GM04503 (cell line): Measurements from ENCODE around the gene CPEB1.
"Not testable (repeated sequence)": the region's sequence is repeated elsewhere in the genome, so short reads cannot be mapped to it uniquely, and the experiment has no call there.

Experiments
- DNase-seq: peaks from one replicate; pipeline ENCODE4 v3.0.0-alpha.2; 2012; ENCODE audit warnings: low read depth

CPEB1 gene

GRCh38 chr15:82649226-82649999 lies 2.2 kb upstream of the CPEB1 start:
- DNase-seq: no peak

GRCh38 chr15:82648257-82649103 lies 1.3 kb upstream of the CPEB1 start:
- DNase-seq: no peak

- DNase-seq: no peak
These were observed 683 bp upstream of the CPEB1 start for GRCh38 chr15:82647835-82648256.

- DNase-seq: no peak
These were observed 716 bp downstream of the CPEB1 start for GRCh38 chr15:82646250-82647044.

- DNase-seq: not testable (repeated sequence)
These were observed 2.0 kb downstream of the CPEB1 start for GRCh38 chr15:82644967-82645852.

GRCh38 chr15:82643992-82644391 lies 3.2 kb downstream of the CPEB1 start:
- no peak for DNase-seq

GRCh38 chr15:82642656-82643055 lies 4.5 kb downstream of the CPEB1 start:
- no peak for DNase-seq

- no peak for DNase-seq
These were observed 5.9 kb downstream of the CPEB1 start for GRCh38 chr15:82641129-82641798.

GRCh38 chr15:82640672-82641071 lies 6.5 kb downstream of the CPEB1 start:
- no peak for DNase-seq

- DNase-seq: no peak
These were observed 11.4 kb downstream of the CPEB1 start for GRCh38 chr15:82635798-82636197.

GRCh38 chr15:82630033-82630432 lies 17.1 kb downstream of the CPEB1 start:
- no peak for DNase-seq

GRCh38 chr15:82625136-82625535 lies 22.0 kb downstream of the CPEB1 start:
- DNase-seq: peak; percentile 9

- no peak for DNase-seq
These were observed 22.7 kb downstream of the CPEB1 start for GRCh38 chr15:82624438-82624837.

GRCh38 chr15:82624008-82624407 lies 23.2 kb downstream of the CPEB1 start:
- no peak for DNase-seq

GRCh38 chr15:82621970-82622369 lies 25.2 kb downstream of the CPEB1 start:
- no peak for DNase-seq

- no peak for DNase-seq
These were observed 33.4 kb downstream of the CPEB1 start for GRCh38 chr15:82613747-82614146.

- DNase-seq: no peak
These were observed 35.8 kb downstream of the CPEB1 start for GRCh38 chr15:82611348-82611747.

GRCh38 chr15:82602195-82602594 lies 45.0 kb downstream of the CPEB1 start:
- no peak for DNase-seq

- DNase-seq: no peak
These were observed 47.3 kb downstream of the CPEB1 start for GRCh38 chr15:82599862-82600261.

GRCh38 chr15:82597815-82598214 lies 49.3 kb downstream of the CPEB1 start:
- DNase-seq: no peak

- no peak for DNase-seq
These were observed 51.4 kb downstream of the CPEB1 start for GRCh38 chr15:82595766-82596165.
